GM10248 (cell line): ENCODE measurements around the gene RTN4R.

Source experiments
- CTCF ChIA-PET: fragments of 300-600 bp; sonication (Branson Sonifier 250); formaldehyde crosslinking; extraction: SDS; loops from one replicate; lab custom pipeline; 2021; ENCODE audit warnings: antibody characterized with exemption; lab: Yijun Ruan, JAX
- POLR2A ChIA-PET: fragments of 350-650 bp; sonication (Branson Sonifier 250); formaldehyde crosslinking; extraction: SDS; loops from one replicate; lab custom pipeline; 2020; ENCODE audit warnings: antibody characterized with exemption; lab: Yijun Ruan, JAX
- DNase-seq: peaks from one replicate; pipeline ENCODE4 v3.0.0; 2012; ENCODE audit errors: extremely low spot score
- CTCF ChIP-seq: IDR thresholded peaks from 2 replicates; pipeline ENCODE4 v1.5.1; 2012; ENCODE audit warnings: mild to moderate bottlenecking, low read depth; ENCODE audit errors: extremely low read depth, missing control alignments, control extremely low read depth

The RTN4R gene

DNA sequence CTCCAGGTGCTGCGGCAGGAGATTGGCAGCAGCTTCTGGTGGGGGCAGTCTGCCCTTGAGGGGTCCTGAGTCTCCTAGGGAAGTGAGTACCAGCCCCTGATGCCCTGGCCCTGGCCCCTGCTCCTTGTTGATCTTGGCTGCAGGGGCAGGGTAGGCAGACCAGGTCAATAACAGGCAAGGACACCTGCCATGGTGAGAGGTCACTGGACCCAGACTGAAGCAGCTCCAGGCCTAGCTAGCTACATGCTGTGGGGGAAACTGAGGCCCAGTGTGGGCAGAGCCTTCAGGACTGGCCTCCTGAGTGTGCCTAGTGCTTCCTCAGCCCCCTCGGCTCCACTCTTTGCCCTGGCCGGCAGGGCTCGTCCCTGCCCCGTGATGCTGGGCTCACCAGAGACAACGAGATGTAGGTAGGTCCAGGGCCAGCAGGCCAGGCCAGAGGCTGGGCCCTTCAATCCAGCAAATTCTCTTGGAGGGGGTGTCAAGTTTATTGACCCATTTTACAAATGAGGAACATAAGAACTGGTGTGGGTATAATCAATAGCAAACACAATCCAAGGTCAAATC is 20.4 kb downstream of the RTN4R start:
- no peak for TF ChIP-seq CTCF
- POLR2A ChIA-PET, result no interaction called here
- DNase-seq, result no peak
- CTCF ChIA-PET, result interaction anchor here (1.4 kb wide), 1 partner anchor 9 kb away, joined by 9 read pairs; no protein-coding TSS in a partner anchor

- CTCF ChIA-PET, result interaction anchor here (1.1 to 1.4 kb wide), 2 partner anchors 9 to 90 kb away, joined by 3 to 9 read pairs; no protein-coding TSS in a partner anchor
- TF ChIP-seq CTCF, result no peak
- DNase-seq, result peak; percentile 88
- POLR2A ChIA-PET, result no interaction called here
These were observed 21.1 kb downstream of the RTN4R start for GRCh38 chr22:20247010-20247505.

DNA sequence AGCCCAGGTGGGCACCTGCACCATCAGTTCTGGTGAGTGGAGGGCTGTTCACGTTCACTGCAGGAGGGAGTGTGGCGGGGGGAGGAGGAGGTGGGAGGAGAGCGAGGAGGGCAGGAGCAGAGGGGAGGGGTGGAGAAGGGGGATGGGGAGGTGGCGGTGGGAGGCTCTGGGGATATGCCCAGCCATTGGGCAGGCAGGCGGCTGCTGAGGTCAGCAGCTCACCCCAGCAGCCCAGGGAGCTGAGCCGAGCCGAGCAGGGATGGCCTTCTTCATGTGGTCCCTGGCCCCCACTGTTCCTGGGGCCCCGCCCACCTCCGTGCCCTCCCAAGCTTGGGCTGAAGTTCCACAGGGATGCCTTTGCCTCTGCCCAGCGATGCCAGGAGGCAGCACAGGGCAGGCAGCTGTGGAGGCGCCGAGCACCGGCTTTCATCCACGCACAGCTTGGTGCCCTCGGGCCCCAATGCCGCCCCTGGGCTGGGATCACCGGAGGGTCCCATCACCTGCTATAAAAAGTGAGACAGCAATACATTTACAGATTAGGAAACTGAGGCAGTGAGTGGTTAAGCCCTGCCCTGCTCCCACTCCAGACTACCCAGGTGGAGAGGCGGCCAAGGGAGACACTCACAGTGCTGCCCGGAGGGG is 21.6 kb downstream of the RTN4R start:
- no peak for DNase-seq
- CTCF ChIA-PET, result interaction anchor here (0.9 to 1.4 kb wide), 4 partner anchors 8 to 90 kb away, joined by 3 to 9 read pairs (median 3); no protein-coding TSS in a partner anchor
- TF ChIP-seq CTCF, result no peak
- POLR2A ChIA-PET, result no interaction called here

GRCh38 chr22:20245577-20246367 is 22.3 kb downstream of the RTN4R start:
- no peak for DNase-seq
- TF ChIP-seq CTCF, result no peak
- ChIA-PET POLR2A (no interaction called here), CTCF (interaction anchor here (0.9 to 1.8 kb wide), 6 partner anchors 8 to 89 kb away, joined by 3 to 9 read pairs (median 3); no protein-coding TSS in a partner anchor)

GRCh38 chr22:20244691-20245576 is 23.2 kb downstream of the RTN4R start:
- TF ChIP-seq CTCF, result no peak
- CTCF ChIA-PET, result interaction anchor here (0.9 to 1.8 kb wide), 3 partner anchors 9 to 41 kb away, joined by 3 read pairs; no protein-coding TSS in a partner anchor
- DNase-seq, result no peak
- POLR2A ChIA-PET, result no interaction called here

GRCh38 chr22:20244250-20244648 is 23.9 kb downstream of the RTN4R start:
- TF ChIP-seq CTCF, result no peak
- DNase-seq, result no peak
- ChIA-PET POLR2A (no interaction called here), CTCF (interaction anchor here (0.5 to 1.8 kb wide), 2 partner anchors 38 to 133 kb away, joined by 3 read pairs; no protein-coding TSS in a partner anchor)
